Hindlimb muscle (tissue), 1 donor: ENCODE results near the gene TPH2. TPM values are rescaled to one million over a fixed set of nuclear protein-coding genes. Genes with fewer than 3 reads are reported as not detected.
A peak's percentile ranks its signal among the peaks of the same experiment; 100 is the strongest.

ENCODE experiments used
- DNase-seq: peaks from one replicate; pipeline ENCODE4 v3.0.0-alpha.2; 2013
- polyA plus RNA-seq: library from polyadenylated mRNA; unstranded; fragments of 120-200 nt; gene quantifications from one replicate; pipeline ENCODE4 v1.2.1, GENCODE V29; 2013; ENCODE audit not compliant: insufficient read length

TPH2 gene
- polyA plus RNA-seq, 1 donor: not detected

GRCh38 chr12:71958993-71959578 is 20.4 kb downstream of the TPH2 start:
- DNase-seq: no peak

GRCh38 chr12:71967211-71967610 is 28.6 kb downstream of the TPH2 start:
- no peak for DNase-seq

GRCh38 chr12:71969330-71969729 is 30.7 kb downstream of the TPH2 start:
- no peak for DNase-seq

GRCh38 chr12:71970031-71970430 is 31.4 kb downstream of the TPH2 start:
- no peak for DNase-seq

GRCh38 chr12:71972441-71973074 is 33.9 kb downstream of the TPH2 start:
- DNase-seq: no peak

GRCh38 chr12:71973687-71974086 is 35.0 kb downstream of the TPH2 start:
- DNase-seq: no peak

- DNase-seq: no peak
Measured at GRCh38 chr12:71980538-71980937, 41.9 kb downstream of the TPH2 start.

GRCh38 chr12:71981149-71981548 is 42.5 kb downstream of the TPH2 start:
- no peak for DNase-seq

GRCh38 chr12:71994715-71995114 is 56.1 kb downstream of the TPH2 start:
- no peak for DNase-seq

- DNase-seq: no peak
Measured at GRCh38 chr12:71999795-72000194, 61.1 kb downstream of the TPH2 start.

GRCh38 chr12:72000969-72001648 is 62.5 kb downstream of the TPH2 start:
- no peak for DNase-seq

- no peak for DNase-seq
Measured at GRCh38 chr12:72006766-72007165, 68.1 kb downstream of the TPH2 start.

GRCh38 chr12:72010356-72010755 is 71.7 kb downstream of the TPH2 start:
- no peak for DNase-seq

GRCh38 chr12:72011374-72011773 is 72.7 kb downstream of the TPH2 start:
- no peak for DNase-seq

GRCh38 chr12:72012874-72013273 is 74.2 kb downstream of the TPH2 start:
- no peak for DNase-seq

- DNase-seq: no peak
Measured at GRCh38 chr12:72015895-72016294, 77.2 kb downstream of the TPH2 start.

- peak; percentile 78 for DNase-seq
Measured at GRCh38 chr12:72017054-72017651, 78.5 kb downstream of the TPH2 start.

- DNase-seq: no peak
Measured at GRCh38 chr12:72018036-72018435, 79.4 kb downstream of the TPH2 start.

GRCh38 chr12:72024613-72025012 is 86.0 kb downstream of the TPH2 start:
- DNase-seq: no peak

GRCh38 chr12:72025524-72025923 is 86.9 kb downstream of the TPH2 start:
- no peak for DNase-seq

- DNase-seq: no peak
Measured at GRCh38 chr12:72028966-72029365, 90.3 kb downstream of the TPH2 start.

- no peak for DNase-seq
Measured at GRCh38 chr12:72030277-72030676, 91.6 kb downstream of the TPH2 start.

- no peak for DNase-seq
Measured at GRCh38 chr12:72031066-72031465, 92.4 kb downstream of the TPH2 start.

- no peak for DNase-seq
Measured at GRCh38 chr12:72033991-72034390, 95.3 kb downstream of the TPH2 start.
